Adrenal gland (tissue), 5 donors: Measurements from ENCODE around the gene ODF2.

Source experiments
- POLR2A ChIP-seq, 2 donors: fragments of 450-650 bp; IDR thresholded peaks; one replicate each; pipeline ENCODE4 v1.6.1; 2017; ENCODE audit warnings: antibody characterized with exemption in 2 of 2, mild to moderate bottlenecking in 2 of 2, moderate library complexity in 1 of 2
- TF ChIP-seq, protein P1 (sequence below), 6 experiments: fragments of 450-650 bp in 4 of 6; fragments of 200-600 bp in 2 of 6; sonication (generic) in 1 of 6; IDR thresholded peaks; 1 replicate in 5 of 6; 2 replicates in 1 of 6; pipeline versions ENCODE4 v1.5.1 to v1.8.0; 2016 to 2021; ENCODE audit warnings: antibody characterized with exemption in 6 of 6, mild to moderate bottlenecking in 2 of 6, moderate library complexity in 1 of 6
- donor health status: DM: no; HTN: no; CAD: no.

DNA sequence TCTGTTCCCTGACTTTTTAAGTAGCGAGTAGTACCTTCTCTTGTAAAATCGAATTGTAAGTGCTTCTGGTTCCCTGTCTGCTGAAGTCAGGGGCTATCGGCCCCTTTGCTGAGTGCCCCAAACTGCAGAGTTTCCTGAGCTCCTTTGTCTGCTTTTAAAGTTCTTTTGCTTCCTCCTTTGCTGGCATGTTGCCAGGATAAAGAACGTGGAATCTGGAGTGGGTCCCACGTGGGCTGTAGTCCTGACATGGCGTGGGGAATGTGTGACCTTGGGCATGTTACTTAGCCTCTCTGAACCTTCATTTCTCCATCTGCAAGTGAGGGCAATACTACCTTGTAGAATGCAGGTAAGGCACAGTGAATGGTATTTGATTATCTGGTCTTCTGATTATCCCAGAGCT, 13.7 kb upstream of the ODF2 start:
- TF ChIP-seq, protein P1, sequence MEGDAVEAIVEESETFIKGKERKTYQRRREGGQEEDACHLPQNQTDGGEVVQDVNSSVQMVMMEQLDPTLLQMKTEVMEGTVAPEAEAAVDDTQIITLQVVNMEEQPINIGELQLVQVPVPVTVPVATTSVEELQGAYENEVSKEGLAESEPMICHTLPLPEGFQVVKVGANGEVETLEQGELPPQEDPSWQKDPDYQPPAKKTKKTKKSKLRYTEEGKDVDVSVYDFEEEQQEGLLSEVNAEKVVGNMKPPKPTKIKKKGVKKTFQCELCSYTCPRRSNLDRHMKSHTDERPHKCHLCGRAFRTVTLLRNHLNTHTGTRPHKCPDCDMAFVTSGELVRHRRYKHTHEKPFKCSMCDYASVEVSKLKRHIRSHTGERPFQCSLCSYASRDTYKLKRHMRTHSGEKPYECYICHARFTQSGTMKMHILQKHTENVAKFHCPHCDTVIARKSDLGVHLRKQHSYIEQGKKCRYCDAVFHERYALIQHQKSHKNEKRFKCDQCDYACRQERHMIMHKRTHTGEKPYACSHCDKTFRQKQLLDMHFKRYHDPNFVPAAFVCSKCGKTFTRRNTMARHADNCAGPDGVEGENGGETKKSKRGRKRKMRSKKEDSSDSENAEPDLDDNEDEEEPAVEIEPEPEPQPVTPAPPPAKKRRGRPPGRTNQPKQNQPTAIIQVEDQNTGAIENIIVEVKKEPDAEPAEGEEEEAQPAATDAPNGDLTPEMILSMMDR (IDR thresholded peaks at IDR 0.05), result no peak
- no peak for TF ChIP-seq POLR2A (IDR thresholded peaks at IDR 0.05)
